Glutamatergic neuron (in vitro differentiated cells): ENCODE measurements around the gene ZNHIT3. TPM values are rescaled to one million over a fixed set of nuclear protein-coding genes. Genes with fewer than 3 reads are reported as not detected.

Experiments used
- DNase-seq: peaks from one replicate; pipeline ENCODE4 v3.0.0; 2022
- H3K27ac Mint-ChIP-seq: one replicate; pipeline ENCODE4 v1.8.0; 2020; ENCODE audit warnings: mild to moderate bottlenecking, mixed read lengths, inconsistent platforms; ENCODE audit not compliant: unreplicated experiment
- H3K27me3 Mint-ChIP-seq: one replicate; pipeline ENCODE4 v1.8.0; 2020; ENCODE audit warnings: mild to moderate bottlenecking, moderate library complexity, mixed read lengths, inconsistent platforms; ENCODE audit not compliant: unreplicated experiment
- H3K36me3 Mint-ChIP-seq: one replicate; pipeline ENCODE4 v1.8.0; 2020; ENCODE audit warnings: mild to moderate bottlenecking, mixed read lengths, inconsistent platforms; ENCODE audit not compliant: unreplicated experiment
- H3K4me1 Mint-ChIP-seq: one replicate; pipeline ENCODE4 v1.8.0; 2020; ENCODE audit warnings: mild to moderate bottlenecking, low read depth, mixed read lengths, inconsistent platforms; ENCODE audit not compliant: unreplicated experiment
- H3K4me3 Mint-ChIP-seq: one replicate; pipeline ENCODE4 v1.8.0; 2020; ENCODE audit warnings: mild to moderate bottlenecking, mixed read lengths, inconsistent platforms; ENCODE audit not compliant: unreplicated experiment
- H3K9me3 Mint-ChIP-seq: one replicate; pipeline ENCODE4 v1.8.0; 2020; ENCODE audit warnings: mild to moderate bottlenecking, moderate library complexity, mixed read lengths, inconsistent platforms; ENCODE audit not compliant: unreplicated experiment
- CTCF ChIP-seq: fragments of 200-600 bp; sonication (generic); IDR thresholded peaks from one replicate; pipeline ENCODE4 v1.5.0; 2021; ENCODE audit not compliant: partially characterized antibody, unreplicated experiment
- total RNA-seq: library from RNA; stranded (reverse); fragmentation: NEBNext Ultra II Directional; extraction: Animal tissue kit (Norgen Biotek cat#: 25700); gene quantifications from one replicate; pipeline ENCODE4 v1.2.1, GENCODE V29; 2021; ENCODE audit not compliant: unreplicated experiment

The ZNHIT3 gene
- total RNA-seq, 1 donor from 2014 or later: 101 TPM

- H3K4me1 Mint-ChIP-seq: peaks cover 31% of the 10 kb centered on the region
- no peak for TF ChIP-seq CTCF
- no peak overlapping the region for H3K4me3 Mint-ChIP-seq
- H3K27me3 Mint-ChIP-seq: peaks cover 3% of the 10 kb centered on the region
- peaks cover 11% of the 10 kb centered on the region for H3K36me3 Mint-ChIP-seq
- DNase-seq: no peak
- H3K27ac Mint-ChIP-seq: peak overlapping the region; percentile 91
- peaks cover 5% of the 10 kb centered on the region for H3K9me3 Mint-ChIP-seq
Observed at GRCh38 chr17:36498560-36499300, 12.2 kb downstream of the ZNHIT3 start.

GRCh38 chr17:36500745-36501225 lies 14.3 kb downstream of the ZNHIT3 start:
- H3K4me1 Mint-ChIP-seq: peaks cover 38% of the 10 kb centered on the region
- peaks cover 8% of the 10 kb centered on the region for H3K9me3 Mint-ChIP-seq
- no peak overlapping the region for H3K4me3 Mint-ChIP-seq
- TF ChIP-seq CTCF: no peak
- H3K36me3 Mint-ChIP-seq: peaks cover 6% of the 10 kb centered on the region
- peaks cover 13% of the 10 kb centered on the region for H3K27me3 Mint-ChIP-seq
- H3K27ac Mint-ChIP-seq: no peak overlapping the region
- no peak for DNase-seq

GRCh38 chr17:36501351-36501750 lies 14.9 kb downstream of the ZNHIT3 start:
- peaks cover 15% of the 10 kb centered on the region for H3K27me3 Mint-ChIP-seq
- peaks cover 37% of the 10 kb centered on the region for H3K4me1 Mint-ChIP-seq
- H3K36me3 Mint-ChIP-seq: peaks cover 6% of the 10 kb centered on the region
- no peak for TF ChIP-seq CTCF
- peaks cover 8% of the 10 kb centered on the region for H3K9me3 Mint-ChIP-seq
- H3K4me3 Mint-ChIP-seq: no peak overlapping the region
- no peak overlapping the region for H3K27ac Mint-ChIP-seq
- DNase-seq: no peak

GRCh38 chr17:36501963-36502362 lies 15.5 kb downstream of the ZNHIT3 start:
- Mint-ChIP-seq H3K36me3 (peaks cover 6% of the 10 kb centered on the region), H3K4me3 (no peak overlapping the region), H3K27ac (peak overlapping the region; percentile 7), H3K9me3 (peaks cover 8% of the 10 kb centered on the region), H3K4me1 (peaks cover 36% of the 10 kb centered on the region), H3K27me3 (peaks cover 15% of the 10 kb centered on the region)
- TF ChIP-seq CTCF: no peak
- DNase-seq: no peak

- H3K27me3 Mint-ChIP-seq: peaks cover 15% of the 10 kb centered on the region
- H3K36me3 Mint-ChIP-seq: peaks cover 6% of the 10 kb centered on the region
- peaks cover 8% of the 10 kb centered on the region for H3K9me3 Mint-ChIP-seq
- peaks cover 27% of the 10 kb centered on the region for H3K4me1 Mint-ChIP-seq
- H3K4me3 Mint-ChIP-seq: no peak overlapping the region
- peak overlapping the region; percentile 56 for H3K27ac Mint-ChIP-seq
- DNase-seq: no peak
- TF ChIP-seq CTCF: no peak
Observed at GRCh38 chr17:36503456-36504155, 17.1 kb downstream of the ZNHIT3 start.
